Hepatic stellate cell (primary cell): ENCODE results near the gene ZBTB32.
A peak's percentile ranks its signal among the peaks of the same experiment; 100 is the strongest.

Source experiments
- DNase-seq: peaks from one replicate; pipeline ENCODE4 v3.0.0; 2011; ENCODE audit warnings: low spot score

The ZBTB32 gene

GRCh38 chr19:35736913-35737886, 32.8 kb downstream of the ZBTB32 start:
- no peak for DNase-seq

- DNase-seq: no peak
Measured at GRCh38 chr19:35738021-35738886, 33.9 kb downstream of the ZBTB32 start.

GRCh38 chr19:35738887-35739229, 34.5 kb downstream of the ZBTB32 start:
- DNase-seq: no peak

GRCh38 chr19:35739275-35740107, 35.1 kb downstream of the ZBTB32 start:
- no peak for DNase-seq

DNA sequence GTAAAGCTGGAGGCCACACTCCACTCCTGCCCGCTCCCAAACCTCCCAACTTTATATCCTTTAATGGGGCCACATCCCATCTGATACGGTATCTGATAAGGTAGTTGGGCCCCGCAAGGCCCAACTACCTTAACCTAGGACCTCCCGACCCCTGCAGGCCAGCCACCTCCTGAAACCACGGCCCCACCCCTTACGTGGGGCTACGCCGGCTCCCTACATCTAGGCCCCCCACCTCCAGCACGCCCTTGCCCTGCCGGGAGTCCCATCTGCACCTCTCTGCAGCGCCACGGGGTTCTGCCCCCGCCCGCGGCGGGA, 35.7 kb downstream of the ZBTB32 start:
- DNase-seq: no peak

DNA sequence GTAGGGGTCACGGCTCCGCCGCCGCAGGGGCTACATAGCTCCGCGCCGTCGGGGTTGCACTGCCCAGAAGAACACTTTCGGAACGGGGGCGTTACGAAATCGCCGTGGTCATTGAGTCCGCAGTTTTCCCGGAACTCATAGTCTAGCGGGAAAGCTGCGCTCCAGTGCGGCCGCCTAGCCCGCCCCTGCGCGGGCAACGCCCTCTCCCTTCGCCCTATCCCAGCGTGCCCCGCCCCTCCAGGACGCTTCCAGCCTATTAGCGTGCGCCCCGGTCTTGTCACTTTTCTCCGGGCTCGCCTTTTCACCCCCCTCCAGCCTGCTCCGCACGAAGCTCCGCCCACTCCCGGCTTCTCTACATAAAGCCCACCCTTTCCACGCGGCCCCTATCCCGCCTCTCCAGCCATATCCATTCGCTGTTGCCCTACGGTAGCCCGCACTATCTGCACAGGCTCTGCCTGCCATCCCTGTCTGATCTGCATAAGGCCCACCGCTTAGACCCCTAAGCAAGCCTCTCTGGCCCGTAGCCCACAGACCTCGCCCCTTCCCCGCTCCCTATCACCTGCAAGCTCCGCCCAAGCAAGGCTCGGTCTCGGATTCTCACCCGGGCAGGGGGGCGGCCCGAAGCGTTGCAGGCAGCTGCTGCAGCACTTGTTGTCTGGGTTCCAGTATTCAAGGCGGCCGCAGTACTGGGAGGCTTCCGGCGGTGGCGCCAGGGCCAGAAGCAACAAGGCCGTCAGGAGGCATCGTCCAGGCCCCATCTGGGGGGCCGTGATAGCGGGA, 36.3 kb downstream of the ZBTB32 start:
- peak; percentile 100 for DNase-seq

- DNase-seq: no peak
Measured at GRCh38 chr19:35741203-35741515, 36.8 kb downstream of the ZBTB32 start.

- DNase-seq: no peak
Measured at GRCh38 chr19:35742121-35742724, 37.9 kb downstream of the ZBTB32 start, which contains the start of gene IGFLR1. Gene IGFLR1 (minus strand): TSS chr19:35742452. CDS start chr19:35741180, 1,272 bp downstream.

- no peak for DNase-seq
Measured at GRCh38 chr19:35743640-35744429, 39.5 kb downstream of the ZBTB32 start.

DNA sequence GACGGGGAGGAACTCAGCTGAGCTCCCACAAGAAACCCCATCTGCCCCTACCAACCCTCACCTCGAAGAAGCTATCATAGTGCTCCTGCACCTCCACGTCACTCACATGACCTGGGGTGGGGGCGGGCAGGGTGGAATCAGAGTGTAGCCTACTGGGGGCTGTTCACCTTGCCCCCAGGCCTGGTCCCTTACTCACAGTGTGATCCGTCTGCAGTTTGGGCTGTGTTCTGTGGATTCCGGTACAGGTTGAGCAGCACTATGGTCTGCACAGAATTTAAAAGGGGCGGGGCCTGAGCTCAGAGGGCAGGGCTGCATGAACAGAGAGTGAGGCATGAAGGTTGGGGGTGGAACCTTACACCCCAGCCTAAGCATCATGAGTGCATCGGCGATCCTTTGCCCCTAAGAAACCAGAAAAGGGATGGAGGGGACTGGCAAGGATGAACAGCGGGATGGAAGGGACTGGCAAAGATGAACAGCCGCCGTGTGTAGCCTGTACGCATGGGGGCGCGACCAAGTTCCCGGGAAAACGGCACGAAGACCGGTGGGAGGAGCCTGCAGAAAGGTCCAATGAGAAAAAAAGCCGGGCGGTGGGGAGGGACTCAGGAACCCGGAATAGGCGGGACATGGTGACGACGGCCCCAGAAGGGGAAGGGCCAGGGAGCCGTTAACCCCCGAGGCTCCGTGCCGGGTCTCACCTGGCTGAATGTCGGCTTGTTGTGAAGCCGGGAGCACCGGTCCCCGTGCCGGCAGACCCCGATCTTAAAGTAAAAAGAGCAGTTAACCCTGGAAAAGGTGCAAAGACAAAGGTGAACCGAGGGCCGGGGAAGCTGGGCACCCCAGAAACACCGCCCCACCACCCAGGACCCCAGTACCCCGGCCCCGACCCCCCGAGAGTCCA, 40.3 kb downstream of the ZBTB32 start:
- peak; percentile 93 for DNase-seq

DNA sequence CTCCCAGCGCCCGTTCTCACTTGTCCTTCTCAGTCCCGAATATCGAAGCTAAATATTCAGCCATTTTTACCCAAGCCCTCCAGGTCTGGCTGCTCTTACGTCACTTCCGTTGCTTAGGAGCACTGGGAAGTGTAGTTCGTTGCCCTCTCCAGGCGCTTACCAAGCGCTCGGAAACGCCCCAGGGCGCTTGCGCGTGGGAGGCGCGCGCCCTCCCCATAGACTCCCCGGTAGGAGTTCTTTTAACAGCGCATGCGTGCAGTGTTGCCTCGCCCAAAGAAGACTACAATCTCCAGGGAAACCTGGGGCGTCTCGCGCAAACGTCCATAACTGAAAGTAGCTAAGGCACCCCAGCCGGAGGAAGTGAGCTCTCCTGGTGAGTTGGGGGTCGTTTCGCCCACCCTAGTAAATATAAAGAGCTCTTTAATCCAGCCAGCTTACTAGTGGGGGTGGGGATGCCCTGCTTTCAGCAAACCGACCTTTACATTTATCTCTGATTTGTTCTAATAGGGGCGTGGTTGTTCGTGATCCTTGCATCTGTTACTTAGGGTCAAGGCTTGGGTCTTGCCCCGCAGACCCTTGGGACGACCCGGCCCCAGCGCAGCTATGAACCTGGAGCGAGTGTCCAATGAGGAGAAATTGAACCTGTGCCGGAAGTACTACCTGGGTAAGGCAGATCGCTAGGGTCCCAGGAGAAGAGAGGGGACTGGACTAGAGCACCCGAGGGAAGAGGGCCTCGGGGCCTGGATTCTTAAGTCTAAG, 41.1 kb downstream of the ZBTB32 start, which contains the start of the genes PSENEN and U2AF1L4:
Gene PSENEN, plus strand, starts transcription at position 324 of the 759 bp plus-strand sequence. Its CDS starts 280 bp downstream, at position 604.
Gene U2AF1L4, minus strand, starts transcription at position 91 of the 759 bp plus-strand sequence. Its CDS starts 27 bp downstream, at position 64.
- peak; percentile 97 for DNase-seq

GRCh38 chr19:35746087-35746462, 41.7 kb downstream of the ZBTB32 start:
- DNase-seq: no peak

GRCh38 chr19:35746531-35746930, 42.2 kb downstream of the ZBTB32 start:
- DNase-seq: no peak

DNA sequence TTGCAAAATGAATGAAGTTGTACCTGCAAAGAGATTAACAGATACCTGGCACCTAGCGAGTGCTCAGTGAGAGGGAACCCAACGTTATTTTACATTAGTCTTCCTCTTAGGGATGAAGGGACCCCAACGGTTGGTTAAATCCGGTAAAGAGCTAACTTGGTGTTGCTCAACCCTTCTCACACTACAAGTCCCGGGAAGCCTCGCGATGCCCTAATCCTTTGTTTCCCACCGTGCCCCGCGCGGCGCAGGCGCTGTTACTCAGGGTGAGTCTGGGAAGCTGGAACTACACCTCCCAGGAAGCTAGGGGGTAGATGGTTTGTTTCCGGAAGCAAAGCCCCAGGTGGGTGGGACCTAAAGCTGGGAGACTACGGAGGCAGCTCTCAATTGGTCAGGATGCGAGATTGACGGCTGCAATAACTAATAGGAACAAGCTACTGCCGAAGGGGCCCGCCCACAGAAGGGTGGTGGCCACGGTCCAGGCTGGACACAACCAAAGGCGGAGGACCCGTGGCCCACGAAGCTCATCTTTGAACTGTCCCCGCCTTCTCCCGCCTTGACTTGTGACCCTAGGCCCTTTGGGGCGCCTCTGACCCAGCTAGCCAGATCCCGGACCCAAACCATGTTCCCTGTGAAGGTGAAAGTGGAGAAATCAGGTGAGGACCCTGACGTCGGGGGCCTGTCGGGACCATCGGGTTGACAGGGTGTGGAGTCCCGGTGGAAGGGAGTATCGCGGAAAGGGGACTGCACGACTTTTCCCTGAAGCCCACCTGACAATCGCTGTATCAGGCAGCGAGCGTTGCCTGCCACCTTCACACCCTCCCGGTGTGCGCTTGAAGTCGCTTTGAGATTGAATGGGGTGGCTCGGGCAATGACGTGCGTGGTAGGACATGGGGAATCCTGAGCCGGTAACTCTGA, 44.0 kb downstream of the ZBTB32 start, which contains the start of gene LIN37:
Gene LIN37, plus strand, starts transcription at position 471 of the 915 bp plus-strand sequence. Its CDS starts 149 bp downstream, at position 620.
- DNase-seq: peak; percentile 99

DNA sequence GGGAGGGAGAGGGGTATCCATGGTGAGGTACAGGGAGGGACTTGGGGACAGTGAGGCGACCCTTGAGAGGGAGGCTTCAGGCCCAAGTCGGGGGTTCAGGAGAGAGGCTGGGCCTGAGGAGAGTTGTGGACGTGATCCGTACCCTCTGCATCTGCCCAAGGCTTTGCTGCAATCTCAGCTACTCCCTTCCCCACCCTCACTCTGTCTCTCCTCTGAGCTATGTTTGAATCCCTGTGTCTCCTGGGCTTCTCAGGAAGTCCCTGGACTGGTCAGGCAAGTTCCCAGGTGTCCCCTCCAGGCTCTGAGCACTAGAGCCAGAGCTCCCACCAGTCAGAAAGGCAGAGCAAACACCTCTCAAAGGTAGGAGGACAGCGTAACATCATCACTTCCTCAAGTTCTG, 45.8 kb downstream of the ZBTB32 start:
- no peak for DNase-seq

GRCh38 chr19:35751839-35752745, 47.7 kb downstream of the ZBTB32 start:
- no peak for DNase-seq
